UCSD-AML1 (cell line): ENCODE measurements around the gene SNX17.
A peak's percentile ranks its signal among the peaks of the same experiment; 100 is the strongest.

Experiments
- DNase-seq: peaks from one replicate; lab custom pipeline; 2025; ENCODE audit not compliant: unreplicated experiment; lab: John Stamatoyannopoulos, UW

SNX17 gene

DNA sequence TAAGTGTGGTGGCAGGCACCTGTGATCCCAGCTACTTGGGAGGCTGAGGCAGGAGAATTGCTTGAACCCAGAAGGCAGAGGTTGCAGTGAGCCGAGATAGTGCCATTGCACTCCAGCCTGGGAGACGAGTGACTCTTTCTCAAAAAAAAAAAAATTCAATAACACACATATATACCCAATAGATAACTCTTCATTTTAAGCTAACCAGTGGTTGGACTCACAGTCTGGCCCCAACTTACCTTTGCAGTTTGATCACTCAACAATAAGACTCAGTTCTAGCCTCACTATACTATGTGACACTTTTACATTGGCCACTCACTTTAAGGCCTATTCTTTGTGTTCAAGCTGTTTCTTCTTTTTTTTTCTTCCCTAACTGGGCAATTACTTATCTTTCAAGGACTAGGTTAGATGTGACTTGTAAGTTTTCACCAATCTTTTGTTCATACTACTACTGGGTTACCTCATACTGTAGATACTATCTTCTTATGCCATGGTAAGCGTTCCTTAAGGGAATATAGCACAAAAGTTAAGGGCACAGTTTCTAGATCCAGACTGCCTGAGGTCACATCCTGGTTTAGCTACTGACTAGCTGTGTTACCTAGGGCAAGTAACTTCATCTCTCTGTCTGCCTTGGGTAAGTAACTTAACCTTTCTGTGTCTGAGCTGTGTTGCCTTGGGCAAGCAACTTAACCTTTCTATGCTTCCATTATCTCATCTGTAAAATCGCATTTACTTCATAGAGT lies 7.6 kb upstream of the SNX17 start:
- no peak for DNase-seq

- no peak for DNase-seq
These were observed 6.5 kb upstream of the SNX17 start for GRCh38 chr2:27363933-27364332.

DNA sequence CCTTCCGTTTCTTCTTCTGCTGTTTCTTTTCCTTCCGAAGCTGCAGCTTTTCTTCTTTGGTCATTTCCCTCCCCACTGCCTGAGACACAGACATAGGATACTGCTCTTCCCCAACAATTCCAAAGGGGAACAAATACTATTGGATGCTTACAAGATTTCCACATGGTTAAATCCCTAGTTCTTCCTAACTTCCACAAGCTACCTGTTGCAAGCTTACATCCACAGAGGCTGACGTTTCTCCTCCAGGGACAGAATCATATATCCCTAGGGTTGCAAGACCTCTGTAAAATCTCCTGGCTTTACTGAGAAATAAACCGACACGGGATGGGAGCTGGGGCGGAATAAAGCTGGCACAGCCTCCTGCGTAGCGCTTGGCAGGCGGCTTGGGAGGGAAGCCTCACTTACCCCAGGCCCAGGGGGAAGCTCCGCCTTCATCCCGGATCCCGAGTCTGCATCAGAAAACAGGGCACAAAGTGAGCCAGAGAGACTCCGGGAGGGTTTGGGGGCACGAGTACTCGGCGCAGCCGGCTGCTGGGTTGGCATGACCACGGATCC lies 868 bp upstream of the SNX17 start:
- no peak for DNase-seq

DNA sequence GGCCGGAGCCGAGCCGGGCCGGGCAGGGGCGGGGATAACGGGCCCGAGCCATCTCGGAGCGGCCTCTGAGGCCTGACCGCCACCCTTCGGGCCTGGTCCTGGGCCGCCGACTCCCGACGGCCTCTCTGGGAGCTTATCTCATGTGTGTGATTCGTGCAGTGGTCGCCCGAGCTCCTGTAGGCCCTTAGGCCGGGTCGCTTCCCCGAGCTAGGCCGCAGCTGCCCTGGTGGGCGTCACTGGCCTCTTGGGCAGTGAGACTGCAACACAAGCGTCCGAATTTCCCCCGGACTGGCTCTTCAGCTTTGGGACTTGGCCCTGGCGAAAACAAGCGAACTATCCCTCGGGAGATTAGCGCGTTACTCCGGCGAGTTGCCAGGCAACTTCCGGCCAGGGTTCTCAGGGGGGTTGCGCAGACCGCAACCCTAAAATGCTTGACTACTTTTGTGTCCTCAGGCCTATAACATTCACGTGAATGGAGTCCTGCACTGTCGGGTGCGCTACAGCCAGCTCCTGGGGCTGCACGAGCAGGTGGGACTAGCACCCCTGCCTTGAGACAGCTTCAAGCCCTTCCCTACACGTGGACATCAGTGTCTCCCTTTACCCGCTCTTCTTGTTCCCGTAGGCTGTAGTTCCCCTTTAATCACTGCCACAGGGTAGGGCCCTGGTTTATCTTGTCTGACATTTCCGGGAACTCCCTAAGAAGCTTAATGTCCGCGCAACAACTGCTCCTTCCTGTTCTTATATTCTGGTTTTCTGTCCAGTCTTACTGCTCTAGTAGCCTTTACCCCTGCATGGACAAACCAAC lies 602 bp downstream of the SNX17 start:
- peak; percentile 43 for DNase-seq

DNA sequence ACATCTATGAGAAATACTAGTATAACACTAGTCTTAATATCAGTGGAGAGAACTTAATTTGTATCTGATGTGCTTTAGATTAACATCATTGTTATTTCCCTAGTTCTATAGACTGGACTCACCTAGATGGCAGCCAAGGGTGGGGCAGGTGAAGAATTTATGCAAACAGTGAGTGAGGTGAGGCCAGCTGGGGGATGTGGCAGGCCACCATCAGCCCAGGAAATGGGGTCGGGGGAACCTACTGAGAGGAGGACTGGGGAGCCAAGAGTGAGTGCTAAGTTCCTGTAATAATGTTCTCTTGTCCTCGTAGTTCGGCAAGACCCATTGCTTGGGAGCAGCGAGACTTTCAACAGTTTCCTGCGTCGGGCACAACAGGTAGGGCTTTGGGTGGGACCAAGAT lies 2.5 kb downstream of the SNX17 start:
- no peak for DNase-seq

DNA sequence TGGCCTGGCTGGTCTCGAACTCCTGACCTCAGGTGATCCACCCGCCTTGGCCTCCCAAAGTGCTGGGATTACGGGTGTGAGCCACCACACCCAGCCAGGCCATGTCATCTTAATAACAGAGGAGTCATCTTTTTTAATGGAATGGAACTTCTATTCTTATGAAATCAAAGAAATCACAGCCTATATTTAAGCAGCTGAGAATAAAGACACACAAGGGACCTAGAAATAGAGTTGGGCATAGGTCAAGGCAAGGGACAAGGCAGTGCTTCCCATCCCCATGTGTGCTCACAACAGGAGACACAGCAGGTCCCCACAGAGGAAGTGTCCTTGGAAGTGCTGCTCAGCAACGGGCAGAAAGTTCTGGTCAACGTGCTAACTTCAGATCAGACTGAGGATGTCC lies 3.2 kb downstream of the SNX17 start:
- no peak for DNase-seq

- DNase-seq = no peak
These were observed 5.2 kb downstream of the SNX17 start for GRCh38 chr2:27375513-27376099.

GRCh38 chr2:27376151-27376865 lies 5.9 kb downstream of the SNX17 start:
- DNase-seq = no peak

DNA sequence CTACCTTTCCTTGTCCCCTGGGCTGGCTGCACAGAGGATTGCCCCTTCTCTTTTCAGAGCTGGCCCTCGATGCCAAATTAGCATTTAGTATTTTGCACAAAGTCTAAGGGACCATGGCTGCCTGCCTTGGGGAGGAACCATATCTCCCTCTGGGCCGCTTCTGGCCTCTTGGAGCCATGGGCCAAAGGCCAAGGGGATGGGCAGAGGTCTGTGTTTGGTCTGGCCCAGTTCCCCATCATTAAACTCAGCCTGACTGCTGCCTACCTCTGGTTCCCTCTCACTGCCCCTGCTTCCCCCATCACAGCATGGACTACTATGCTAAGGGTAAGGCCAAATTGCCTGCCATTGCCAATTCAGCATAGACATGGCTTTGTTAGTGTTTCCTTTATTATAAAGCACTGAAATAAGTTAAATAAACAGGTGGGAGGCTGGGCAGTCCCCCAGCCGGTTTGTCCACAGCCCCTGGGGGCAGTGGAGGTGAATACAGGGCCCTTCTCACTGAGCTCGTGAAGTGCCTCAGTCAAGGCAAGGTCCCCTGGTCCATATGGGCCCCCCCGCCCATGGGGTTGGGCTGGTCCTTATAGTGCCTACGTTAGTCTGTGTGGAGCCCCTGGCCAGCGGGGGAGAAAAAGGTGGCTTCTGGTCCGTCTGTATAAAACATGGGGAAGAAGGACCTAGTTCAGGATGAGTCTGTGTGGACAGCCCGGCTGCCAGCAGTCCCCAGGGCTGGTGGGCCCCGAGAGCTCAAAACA lies 6.6 kb downstream of the SNX17 start:
- no peak for DNase-seq

DNA sequence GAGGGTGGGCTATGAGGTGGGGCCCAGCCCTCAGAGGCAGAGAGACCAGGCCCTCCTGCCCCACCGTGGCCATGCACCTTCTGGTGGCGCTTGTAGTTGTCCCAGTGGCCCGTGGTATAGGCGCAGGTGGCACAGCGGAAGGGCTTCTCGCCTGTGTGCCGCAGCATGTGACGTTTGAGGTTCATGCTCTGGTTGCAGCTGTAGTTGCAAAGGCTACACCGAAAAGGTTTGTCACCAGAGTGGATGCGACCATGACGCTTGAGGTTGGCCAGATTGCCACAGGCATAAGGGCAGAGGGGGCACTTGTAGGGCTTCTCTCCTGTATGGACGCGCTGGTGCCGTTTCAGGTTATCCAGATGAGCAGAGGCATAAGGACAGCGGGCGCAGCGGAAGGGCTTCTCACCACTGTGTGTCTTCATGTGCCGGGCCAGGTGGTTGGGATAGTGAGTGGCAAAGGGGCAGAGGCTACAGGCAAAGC lies 7.2 kb downstream of the SNX17 start:
- no peak for DNase-seq

GRCh38 chr2:27378096-27378808 lies 7.8 kb downstream of the SNX17 start:
- peak; percentile 22 for DNase-seq

GRCh38 chr2:27378809-27379290 lies 8.4 kb downstream of the SNX17 start:
- no peak for DNase-seq

- no peak for DNase-seq
These were observed 9.0 kb downstream of the SNX17 start for GRCh38 chr2:27379383-27379835.

DNA sequence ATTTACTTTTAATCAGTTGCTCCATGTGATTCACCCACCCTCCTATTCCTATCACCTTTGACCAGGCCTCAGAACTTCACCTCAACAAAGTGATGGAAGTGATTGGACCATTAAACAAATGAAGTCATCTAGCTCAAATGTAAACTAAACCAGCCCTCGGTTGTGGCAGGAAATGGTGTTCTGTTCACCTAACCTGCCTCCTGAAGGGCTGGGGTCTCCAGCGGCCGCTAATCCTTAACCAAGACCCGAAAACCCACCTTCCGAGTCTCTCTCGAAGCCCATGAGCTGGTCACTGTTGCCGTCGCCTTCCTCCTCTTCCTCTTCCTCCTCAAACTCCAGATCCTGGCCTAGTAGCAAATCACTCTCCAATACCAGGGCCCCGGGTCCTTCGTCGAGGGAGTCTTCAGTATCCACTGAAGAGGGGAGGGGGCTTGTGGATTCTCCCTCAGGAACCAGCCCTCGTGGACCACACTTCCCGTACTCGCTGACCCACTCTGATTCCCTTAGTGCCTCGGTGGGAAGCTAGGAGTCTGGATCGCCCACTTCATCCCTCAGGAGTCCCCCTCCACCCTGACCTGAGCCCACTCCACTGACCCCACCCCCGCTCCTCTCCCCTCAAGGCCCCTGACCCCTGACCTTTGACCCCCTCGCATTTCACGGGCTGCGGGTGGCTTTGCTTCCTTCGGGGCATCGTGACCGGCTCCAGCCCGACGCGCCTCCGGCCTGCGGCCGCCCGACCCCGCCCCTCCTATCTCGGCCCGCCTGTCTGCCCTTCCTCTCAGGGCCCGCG lies 9.6 kb downstream of the SNX17 start:
- peak; percentile 83 for DNase-seq

GRCh38 chr2:27380626-27381545 lies 10.5 kb downstream of the SNX17 start, which contains the start of gene ZNF513:
ZNF513 (minus strand) TSS chr2:27380734; CDS start chr2:27380526, 208 bp downstream.
- DNase-seq = peak; percentile 94

DNA sequence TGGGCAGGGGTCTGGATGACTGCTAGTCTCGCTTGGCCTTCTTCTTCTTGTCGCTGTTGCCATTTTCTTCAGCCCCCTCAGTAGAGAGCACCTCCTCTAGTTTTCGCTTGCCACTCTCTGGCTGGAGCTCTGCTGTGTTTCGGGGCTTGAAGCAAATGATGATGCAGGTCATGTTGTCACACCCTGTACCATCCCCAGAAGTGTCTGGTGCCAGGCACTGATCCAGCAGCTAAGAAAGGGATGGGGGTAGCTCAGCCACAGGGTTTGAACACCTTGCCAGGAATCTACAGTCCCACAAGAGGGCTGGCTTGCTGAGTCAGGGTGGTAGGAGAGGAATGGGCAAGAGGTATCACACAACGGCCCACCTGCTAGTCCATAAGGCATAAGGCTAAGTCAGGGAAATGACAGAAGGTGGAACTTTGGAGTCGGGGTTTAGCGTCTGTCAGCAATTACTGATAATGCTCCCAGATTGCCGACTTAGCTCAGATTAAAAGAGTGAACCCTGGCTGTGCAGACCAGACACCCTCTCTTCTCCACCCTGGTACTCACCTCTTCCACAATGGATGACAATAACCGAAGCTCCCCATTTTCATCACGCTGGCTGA lies 11.3 kb downstream of the SNX17 start:
- no peak for DNase-seq
